HepG2 (cell line): ENCODE measurements around the gene SLC22A23. TPM values are rescaled to one million over a fixed set of nuclear protein-coding genes. Genes with fewer than 3 reads are reported as not detected.

Source experiments
- ADNP ChIP-seq: sonication (generic); formaldehyde crosslinking; IDR thresholded peaks from 2 replicates; pipeline ENCODE4 v1.4.0; 2020; ENCODE audit warnings: missing genetic modification reagents
- BHLHE40 ChIP-seq: IDR thresholded peaks from 2 replicates; pipeline ENCODE4 v1.6.1; 2011; ENCODE audit warnings: low read length, improper control_type of control experiment
- GPN1 ChIP-seq: sonication (generic); formaldehyde crosslinking; IDR thresholded peaks from 2 replicates; pipeline ENCODE4 v1.5.1; 2020; ENCODE audit warnings: missing genetic modification reagents, borderline replicate concordance
- IRF2 ChIP-seq: IDR thresholded peaks from 2 replicates; pipeline ENCODE4 v1.6.1; 2018; ENCODE audit warnings: missing genetic modification reagents, missing compliant biosample characterization
- JUND ChIP-seq: sonication (generic); formaldehyde crosslinking; IDR thresholded peaks from 2 replicates; pipeline ENCODE4 v1.8.0; 2022; ENCODE audit warnings: mild to moderate bottlenecking, missing genetic modification reagents
- KAT2B ChIP-seq: fragments of 150-350 bp; IDR thresholded peaks from 2 replicates; pipeline ENCODE4 v1.6.1; 2014; ENCODE audit warnings: low read depth, low read length, borderline replicate concordance
- KDM5A ChIP-seq: fragments of 200-600 bp; sonication (generic); IDR thresholded peaks from 2 replicates; pipeline ENCODE4 v1.7.0; 2018; ENCODE audit warnings: antibody characterized with exemption, mild to moderate bottlenecking, low read length, borderline replicate concordance
- NAIF1 ChIP-seq: sonication (generic); formaldehyde crosslinking; IDR thresholded peaks from 2 replicates; pipeline ENCODE4 v1.5.0; 2020; ENCODE audit warnings: mild to moderate bottlenecking, missing genetic modification reagents, borderline replicate concordance
- SRSF1 ChIP-seq: fragments of 200-400 bp; formaldehyde crosslinking; optimal IDR thresholded peaks from 2 replicates; pipeline ENCODE3; 2017; ENCODE audit warnings: mild to moderate bottlenecking, low read depth, low read length, moderate library complexity
- TBP ChIP-seq: sonication (generic); formaldehyde crosslinking; IDR thresholded peaks from 2 replicates; pipeline ENCODE4 v1.5.0; 2020; ENCODE audit warnings: missing genetic modification reagents
- ZNF136 ChIP-seq: sonication (generic); formaldehyde crosslinking; IDR thresholded peaks from 2 replicates; pipeline ENCODE4 v1.8.1; 2022; ENCODE audit warnings: low read depth, mild to moderate bottlenecking, moderate library complexity, missing genetic modification reagents
- ZNF17 ChIP-seq: sonication (generic); formaldehyde crosslinking; IDR thresholded peaks from 2 replicates; pipeline ENCODE4 v1.5.0; 2020; ENCODE audit warnings: mild to moderate bottlenecking, missing genetic modification reagents
- ZNF335 ChIP-seq: sonication (generic); formaldehyde crosslinking; IDR thresholded peaks from 2 replicates; pipeline ENCODE4 v1.4.0; 2020; ENCODE audit warnings: missing genetic modification reagents
- ZNF484 ChIP-seq: sonication (generic); formaldehyde crosslinking; IDR thresholded peaks from 2 replicates; pipeline ENCODE4 v1.5.1; 2020; ENCODE audit warnings: mild to moderate bottlenecking, low read depth, missing genetic modification reagents, borderline replicate concordance
- ZNF557 ChIP-seq: sonication (generic); formaldehyde crosslinking; IDR thresholded peaks from 2 replicates; pipeline ENCODE4 v1.4.0; 2020; ENCODE audit warnings: missing genetic modification reagents
- ZNF567 ChIP-seq: sonication (generic); formaldehyde crosslinking; IDR thresholded peaks from 2 replicates; pipeline ENCODE4 v1.8.1; 2023; ENCODE audit warnings: mild to moderate bottlenecking, missing genetic modification reagents, borderline replicate concordance
- ZNF720 ChIP-seq: sonication (generic); formaldehyde crosslinking; IDR thresholded peaks from 2 replicates; pipeline ENCODE4 v1.4.0; 2020; ENCODE audit warnings: missing genetic modification reagents
- ZNF891 ChIP-seq: sonication (generic); formaldehyde crosslinking; IDR thresholded peaks from 2 replicates; pipeline ENCODE4 v1.5.0; 2020; ENCODE audit warnings: mild to moderate bottlenecking, missing genetic modification reagents
- polyA plus RNA-seq, 8 experiments: library from polyadenylated mRNA; depleted of rRNA in 3 of 8; stranded (reverse) in 7 of 8; unstranded in 1 of 8; fragments of >200 nt; fragmentation: Illumina TruSeq in 4 of 8; extraction: Trizol in 4 of 8; gene quantifications; 2 replicates each; pipeline versions ENCODE4 v1.2.1 to v1.2.3, GENCODE V29; 2011 to 2016; ENCODE audit warnings: low read depth in 4 of 8, missing spikeins in 1 of 8, mixed read lengths in 1 of 8; ENCODE audit not compliant: insufficient read depth in 1 of 8
- total RNA-seq, 5 experiments: library from RNA; depleted of rRNA; stranded (reverse); fragments of >200 nt; fragmentation: Illumina TruSeq; extraction: Trizol; gene quantifications; 2 replicates each; pipeline ENCODE4 v1.2.3, GENCODE V29; 2016; ENCODE audit warnings: low read depth in 1 of 5
- TF ChIP-seq, protein P1 (sequence below): IDR thresholded peaks from 2 replicates; pipeline ENCODE4 v1.6.1; 2016; ENCODE audit warnings: low read depth, missing genetic modification reagents, missing compliant biosample characterization
- TF ChIP-seq, protein P2 (sequence below): sonication (generic); formaldehyde crosslinking; conservative IDR thresholded peaks from 2 replicates; pipeline ENCODE4 v1.4.0; 2020; ENCODE audit warnings: missing genetic modification reagents
- TF ChIP-seq, protein P3 (sequence below): sonication (generic); formaldehyde crosslinking; IDR thresholded peaks from 2 replicates; pipeline ENCODE4 v1.4.0; 2020; ENCODE audit warnings: missing genetic modification reagents, borderline replicate concordance

Gene SLC22A23
- total and polyA plus RNA-seq, 2 of the 13 experiments (the other 11 are each of a cell fraction or from before 2014, with no cell fraction given), result 11.8 to 17.5 TPM

DNA sequence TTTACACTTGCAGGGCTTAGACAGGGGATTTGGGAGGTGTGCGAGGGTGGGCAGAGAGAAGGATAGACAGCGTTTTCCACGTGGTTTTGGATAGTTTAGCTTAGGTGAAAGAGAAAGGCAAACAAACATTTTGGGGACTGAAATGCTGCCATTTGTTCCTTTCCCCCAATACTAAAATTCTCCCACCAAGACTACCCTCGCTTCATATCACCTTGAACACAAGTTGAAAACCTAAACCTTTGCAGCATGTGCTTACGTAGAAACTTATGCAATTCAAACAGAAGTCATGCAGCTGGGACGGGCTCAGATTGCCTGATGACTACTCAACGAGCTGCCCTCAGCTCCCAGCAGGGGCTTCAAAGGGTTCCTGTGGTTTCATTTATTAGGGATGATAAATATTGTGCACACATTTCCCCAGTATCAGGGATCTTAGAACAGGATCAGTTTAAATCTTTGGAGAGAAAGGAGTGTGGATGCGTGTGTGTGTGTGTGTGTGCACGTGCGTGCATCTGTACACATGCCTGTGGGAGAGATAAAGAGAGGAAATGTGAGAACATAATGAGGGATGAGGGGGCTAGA, 77.3 kb downstream of the SLC22A23 start (continued):
- TF ChIP-seq ZNF891 (CRISPR knock-in tag), result no peak
- TF ChIP-seq JUND (CRISPR knock-in tag), result no peak
- TF ChIP-seq KAT2B, result no peak
- TF ChIP-seq ZNF17 (CRISPR knock-in tag), result no peak
- TF ChIP-seq KDM5A, result no peak
- TF ChIP-seq SRSF1, result no peak
- TF ChIP-seq, protein P1, sequence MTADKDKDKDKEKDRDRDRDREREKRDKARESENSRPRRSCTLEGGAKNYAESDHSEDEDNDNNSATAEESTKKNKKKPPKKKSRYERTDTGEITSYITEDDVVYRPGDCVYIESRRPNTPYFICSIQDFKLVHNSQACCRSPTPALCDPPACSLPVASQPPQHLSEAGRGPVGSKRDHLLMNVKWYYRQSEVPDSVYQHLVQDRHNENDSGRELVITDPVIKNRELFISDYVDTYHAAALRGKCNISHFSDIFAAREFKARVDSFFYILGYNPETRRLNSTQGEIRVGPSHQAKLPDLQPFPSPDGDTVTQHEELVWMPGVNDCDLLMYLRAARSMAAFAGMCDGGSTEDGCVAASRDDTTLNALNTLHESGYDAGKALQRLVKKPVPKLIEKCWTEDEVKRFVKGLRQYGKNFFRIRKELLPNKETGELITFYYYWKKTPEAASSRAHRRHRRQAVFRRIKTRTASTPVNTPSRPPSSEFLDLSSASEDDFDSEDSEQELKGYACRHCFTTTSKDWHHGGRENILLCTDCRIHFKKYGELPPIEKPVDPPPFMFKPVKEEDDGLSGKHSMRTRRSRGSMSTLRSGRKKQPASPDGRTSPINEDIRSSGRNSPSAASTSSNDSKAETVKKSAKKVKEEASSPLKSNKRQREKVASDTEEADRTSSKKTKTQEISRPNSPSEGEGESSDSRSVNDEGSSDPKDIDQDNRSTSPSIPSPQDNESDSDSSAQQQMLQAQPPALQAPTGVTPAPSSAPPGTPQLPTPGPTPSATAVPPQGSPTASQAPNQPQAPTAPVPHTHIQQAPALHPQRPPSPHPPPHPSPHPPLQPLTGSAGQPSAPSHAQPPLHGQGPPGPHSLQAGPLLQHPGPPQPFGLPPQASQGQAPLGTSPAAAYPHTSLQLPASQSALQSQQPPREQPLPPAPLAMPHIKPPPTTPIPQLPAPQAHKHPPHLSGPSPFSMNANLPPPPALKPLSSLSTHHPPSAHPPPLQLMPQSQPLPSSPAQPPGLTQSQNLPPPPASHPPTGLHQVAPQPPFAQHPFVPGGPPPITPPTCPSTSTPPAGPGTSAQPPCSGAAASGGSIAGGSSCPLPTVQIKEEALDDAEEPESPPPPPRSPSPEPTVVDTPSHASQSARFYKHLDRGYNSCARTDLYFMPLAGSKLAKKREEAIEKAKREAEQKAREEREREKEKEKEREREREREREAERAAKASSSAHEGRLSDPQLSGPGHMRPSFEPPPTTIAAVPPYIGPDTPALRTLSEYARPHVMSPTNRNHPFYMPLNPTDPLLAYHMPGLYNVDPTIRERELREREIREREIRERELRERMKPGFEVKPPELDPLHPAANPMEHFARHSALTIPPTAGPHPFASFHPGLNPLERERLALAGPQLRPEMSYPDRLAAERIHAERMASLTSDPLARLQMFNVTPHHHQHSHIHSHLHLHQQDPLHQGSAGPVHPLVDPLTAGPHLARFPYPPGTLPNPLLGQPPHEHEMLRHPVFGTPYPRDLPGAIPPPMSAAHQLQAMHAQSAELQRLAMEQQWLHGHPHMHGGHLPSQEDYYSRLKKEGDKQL (CRISPR knock-in tag), result no peak
- no peak for TF ChIP-seq NAIF1 (CRISPR knock-in tag)
- TF ChIP-seq IRF2, result no peak
- TF ChIP-seq ADNP, result no peak
- peak; percentile 82; the same call in 1 of the 2 replicates for TF ChIP-seq ZNF557 (CRISPR knock-in tag)
- TF ChIP-seq TBP (CRISPR knock-in tag), result no peak
- TF ChIP-seq, protein P2, sequence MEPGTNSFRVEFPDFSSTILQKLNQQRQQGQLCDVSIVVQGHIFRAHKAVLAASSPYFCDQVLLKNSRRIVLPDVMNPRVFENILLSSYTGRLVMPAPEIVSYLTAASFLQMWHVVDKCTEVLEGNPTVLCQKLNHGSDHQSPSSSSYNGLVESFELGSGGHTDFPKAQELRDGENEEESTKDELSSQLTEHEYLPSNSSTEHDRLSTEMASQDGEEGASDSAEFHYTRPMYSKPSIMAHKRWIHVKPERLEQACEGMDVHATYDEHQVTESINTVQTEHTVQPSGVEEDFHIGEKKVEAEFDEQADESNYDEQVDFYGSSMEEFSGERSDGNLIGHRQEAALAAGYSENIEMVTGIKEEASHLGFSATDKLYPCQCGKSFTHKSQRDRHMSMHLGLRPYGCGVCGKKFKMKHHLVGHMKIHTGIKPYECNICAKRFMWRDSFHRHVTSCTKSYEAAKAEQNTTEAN (CRISPR knock-in tag), result peak; percentile 91
- TF ChIP-seq, protein P3, sequence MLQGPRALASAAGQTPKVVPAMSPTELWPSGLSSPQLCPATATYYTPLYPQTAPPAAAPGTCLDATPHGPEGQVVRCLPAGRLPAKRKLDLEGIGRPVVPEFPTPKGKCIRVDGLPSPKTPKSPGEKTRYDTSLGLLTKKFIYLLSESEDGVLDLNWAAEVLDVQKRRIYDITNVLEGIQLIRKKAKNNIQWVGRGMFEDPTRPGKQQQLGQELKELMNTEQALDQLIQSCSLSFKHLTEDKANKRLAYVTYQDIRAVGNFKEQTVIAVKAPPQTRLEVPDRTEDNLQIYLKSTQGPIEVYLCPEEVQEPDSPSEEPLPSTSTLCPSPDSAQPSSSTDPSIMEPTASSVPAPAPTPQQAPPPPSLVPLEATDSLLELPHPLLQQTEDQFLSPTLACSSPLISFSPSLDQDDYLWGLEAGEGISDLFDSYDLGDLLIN, result no peak
- TF ChIP-seq GPN1 (CRISPR knock-in tag), result no peak
- no peak for TF ChIP-seq ZNF136 (CRISPR knock-in tag)
- no peak for TF ChIP-seq ZNF335 (CRISPR knock-in tag)
- TF ChIP-seq ZNF567 (CRISPR knock-in tag), result no peak
- no peak for TF ChIP-seq ZNF484 (CRISPR knock-in tag)
- TF ChIP-seq ZNF720 (CRISPR knock-in tag), result no peak
- TF ChIP-seq BHLHE40, result peak; percentile 60
